Spinal cord (tissue), 10 donors: ENCODE data around the gene KCNJ2. TPM values are rescaled to one million over a fixed set of nuclear protein-coding genes. Genes with fewer than 3 reads are reported as not detected.
A peak's percentile ranks its signal among the peaks of the same experiment; 100 is the strongest.

Experiments used
- DNase-seq, 6 donors: peaks; one replicate each; pipeline versions ENCODE4 v3.0.0 to v3.0.0-alpha.2; 2013 to 2015; ENCODE audit warnings: low spot score in 6 of 6, low read depth in 4 of 6
- H3K27ac ChIP-seq: one replicate; pipeline ENCODE4 v1.5.1; 2013; ENCODE audit warnings: low read depth, low read length, control low read depth
- H3K27me3 ChIP-seq: one replicate; pipeline ENCODE4 v1.6.1; 2013; ENCODE audit warnings: low read length; ENCODE audit not compliant: control insufficient read depth, insufficient read depth
- H3K36me3 ChIP-seq: one replicate; pipeline ENCODE4 v1.6.1; 2013; ENCODE audit warnings: low read length; ENCODE audit not compliant: control insufficient read depth, insufficient read depth
- H3K4me1 ChIP-seq: one replicate; pipeline ENCODE4 v1.6.1; 2013; ENCODE audit warnings: low read length; ENCODE audit not compliant: control insufficient read depth, insufficient read depth
- H3K4me3 ChIP-seq: one replicate; pipeline ENCODE4 v1.5.1; 2013; ENCODE audit warnings: low read depth, low read length, control low read depth
- H3K9me3 ChIP-seq: one replicate; pipeline ENCODE4 v1.6.1; 2013; ENCODE audit warnings: low read length; ENCODE audit not compliant: control insufficient read depth, insufficient read depth
- WGBS: methylation state at CpG from one replicate; pipeline ENCODE4 v1.1.5; 2013; ENCODE audit warnings: missing lambda C conversion rate; ENCODE audit not compliant: insufficient coverage; 5-methylcytosine and 5-hydroxymethylcytosine counted together
- polyA plus RNA-seq, 2 donors: library from polyadenylated mRNA; unstranded; fragments of 120-200 nt; gene quantifications; one replicate each; pipeline ENCODE4 v1.2.1, GENCODE V29; 2013; ENCODE audit not compliant: insufficient read length in 2 of 2
- total RNA-seq, 2 donors: library from RNA; depleted of rRNA in 1 of 2; stranded (reverse); fragments of 120-200 nt in 1 of 2; fragments of >200 nt in 1 of 2; gene quantifications; one replicate each; pipeline versions ENCODE4 v1.2.3 to v1.2.4, GENCODE V29; 2013 to 2014
- donor health status: healthy.

KCNJ2 gene
- total and polyA plus RNA-seq, 4 donors = 2.4 to 13.0 (median 6.0) TPM

DNA sequence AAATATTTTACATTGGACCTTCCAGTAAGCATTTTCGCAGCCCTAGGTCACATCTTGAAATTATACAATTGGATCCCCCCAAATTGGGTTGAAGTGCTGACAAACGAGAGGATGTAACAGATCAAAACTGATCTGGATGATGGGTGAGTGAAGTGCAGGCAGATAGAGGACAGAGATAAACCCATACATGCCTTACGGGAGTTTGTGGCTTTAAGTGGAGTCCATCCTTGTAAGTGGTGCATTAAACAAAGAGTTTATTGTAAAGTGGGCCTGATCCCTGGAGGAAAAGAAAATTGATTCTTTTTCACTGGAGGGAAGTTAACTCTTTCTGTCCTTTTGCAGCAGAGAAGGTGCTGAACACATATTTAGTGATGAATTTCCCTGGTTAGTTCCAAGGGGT is 39.0 kb upstream of the KCNJ2 start:
- 52% methylated on average over 2 of the region's 3 CpGs for WGBS
- no peak overlapping the region for H3K4me3 ChIP-seq

DNA sequence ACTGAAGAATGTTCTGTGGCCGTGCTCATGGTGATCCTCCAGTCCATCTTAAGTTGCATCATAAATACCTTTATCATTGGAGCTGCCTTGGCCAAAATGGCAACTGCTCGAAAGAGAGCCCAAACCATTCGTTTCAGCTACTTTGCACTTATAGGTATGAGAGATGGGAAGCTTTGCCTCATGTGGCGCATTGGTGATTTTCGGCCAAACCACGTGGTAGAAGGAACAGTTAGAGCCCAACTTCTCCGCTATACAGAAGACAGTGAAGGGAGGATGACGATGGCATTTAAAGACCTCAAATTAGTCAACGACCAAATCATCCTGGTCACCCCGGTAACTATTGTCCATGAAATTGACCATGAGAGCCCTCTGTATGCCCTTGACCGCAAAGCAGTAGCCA is 36.8 kb upstream of the KCNJ2 start:
- Histone ChIP-seq H3K27ac (no peak overlapping the region), H3K9me3 (no peaks in the 10 kb centered on the region), H3K4me1 (no peaks in the 10 kb centered on the region), H3K27me3 (no peaks in the 10 kb centered on the region), H3K4me3 (no peak overlapping the region), H3K36me3 (no peaks in the 10 kb centered on the region)
- WGBS = 100% methylated on average over 2 of the region's 11 CpGs
- DNase-seq = no peak

More for the DNA sequence above, 39.0 kb upstream of the KCNJ2 start:
- Histone ChIP-seq H3K9me3 (no peaks in the 10 kb centered on the region), H3K27me3 (no peaks in the 10 kb centered on the region), H3K4me1 (no peaks in the 10 kb centered on the region), H3K27ac (no peak overlapping the region), H3K36me3 (no peaks in the 10 kb centered on the region)
- DNase-seq = peak in 1 of 6 donors; percentile 14

DNA sequence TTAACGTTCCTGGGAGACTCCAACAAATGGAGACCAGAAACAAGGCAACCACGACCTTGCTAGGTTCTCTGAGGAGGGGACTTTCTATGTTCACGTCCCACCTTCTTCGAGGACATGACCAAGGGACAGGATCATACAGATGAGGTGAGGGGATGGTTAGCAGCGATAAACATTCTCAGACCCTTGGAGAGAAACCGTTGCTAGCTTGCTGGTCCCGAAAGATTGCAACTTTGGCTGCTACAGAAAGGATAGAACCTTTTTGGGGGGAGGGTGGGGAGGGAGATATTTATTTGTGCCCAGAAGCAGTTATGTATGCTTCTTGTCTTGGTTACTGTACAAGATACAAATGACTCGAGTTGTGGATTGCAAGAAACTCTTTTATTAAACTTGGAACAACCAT is 35.3 kb upstream of the KCNJ2 start:
- no peaks in the 10 kb centered on the region for H3K36me3 ChIP-seq
- H3K4me3 ChIP-seq = no peak overlapping the region
- H3K4me1 ChIP-seq = no peaks in the 10 kb centered on the region
- DNase-seq = no peak
- 83% methylated on average over 6 of the region's 8 CpGs for WGBS
- H3K27me3 ChIP-seq = no peaks in the 10 kb centered on the region
- H3K9me3 ChIP-seq = no peaks in the 10 kb centered on the region
- no peak overlapping the region for H3K27ac ChIP-seq

DNA sequence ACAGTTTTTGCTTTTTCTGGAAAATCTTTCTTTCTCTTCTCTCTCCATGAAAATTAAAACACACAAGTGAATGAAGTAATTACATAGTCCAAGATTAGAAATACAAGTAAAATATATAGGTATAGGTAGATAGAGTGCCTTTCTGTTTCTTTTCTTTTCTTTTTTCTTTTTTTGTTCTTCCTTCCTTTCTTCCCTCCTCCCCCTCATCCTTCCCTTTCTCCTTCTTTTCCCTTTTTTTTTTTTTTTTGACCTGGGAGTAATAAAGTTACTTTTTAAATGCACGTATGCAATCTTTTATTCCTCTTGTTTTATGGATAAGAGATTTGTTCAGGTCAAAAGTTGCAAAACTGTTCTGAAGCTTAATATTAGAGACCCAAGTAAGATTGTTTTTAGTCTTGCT is 34.6 kb upstream of the KCNJ2 start:
- WGBS = no CpG with 5 or more reads among the region's 1 CpG
- H3K27ac ChIP-seq = no peak overlapping the region

DNA sequence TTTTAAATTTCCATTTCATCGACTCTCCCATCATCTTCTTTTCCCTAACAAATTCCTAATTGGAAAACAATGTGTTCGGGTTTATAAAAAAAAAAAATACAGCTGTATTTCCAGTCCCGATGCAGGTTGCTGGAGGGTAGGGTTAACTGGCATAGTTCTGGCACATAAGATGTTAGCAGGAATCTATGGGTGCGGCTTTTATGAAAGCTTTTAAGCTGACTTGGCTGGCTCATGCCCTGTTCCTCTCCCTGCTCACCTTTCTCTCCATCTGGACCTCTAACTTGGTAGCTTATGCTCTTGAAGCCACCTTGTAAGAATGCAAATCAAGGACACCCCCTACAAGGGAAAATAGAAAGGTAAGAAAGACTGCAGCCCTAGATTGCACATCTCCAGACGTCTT is 33.2 kb upstream of the KCNJ2 start:
- WGBS = 80% methylated on average over 1 of the region's 5 CpGs
- Histone ChIP-seq H3K4me3 (no peak overlapping the region), H3K27ac (no peak overlapping the region), H3K9me3 (no peaks in the 10 kb centered on the region), H3K4me1 (no peaks in the 10 kb centered on the region), H3K36me3 (no peaks in the 10 kb centered on the region), H3K27me3 (no peaks in the 10 kb centered on the region)
- no peak for DNase-seq

More for the DNA sequence above, 34.6 kb upstream of the KCNJ2 start:
- Histone ChIP-seq H3K36me3 (no peaks in the 10 kb centered on the region), H3K9me3 (no peaks in the 10 kb centered on the region), H3K27me3 (no peaks in the 10 kb centered on the region), H3K4me3 (no peak overlapping the region), H3K4me1 (no peaks in the 10 kb centered on the region)
- DNase-seq = no peak

DNA sequence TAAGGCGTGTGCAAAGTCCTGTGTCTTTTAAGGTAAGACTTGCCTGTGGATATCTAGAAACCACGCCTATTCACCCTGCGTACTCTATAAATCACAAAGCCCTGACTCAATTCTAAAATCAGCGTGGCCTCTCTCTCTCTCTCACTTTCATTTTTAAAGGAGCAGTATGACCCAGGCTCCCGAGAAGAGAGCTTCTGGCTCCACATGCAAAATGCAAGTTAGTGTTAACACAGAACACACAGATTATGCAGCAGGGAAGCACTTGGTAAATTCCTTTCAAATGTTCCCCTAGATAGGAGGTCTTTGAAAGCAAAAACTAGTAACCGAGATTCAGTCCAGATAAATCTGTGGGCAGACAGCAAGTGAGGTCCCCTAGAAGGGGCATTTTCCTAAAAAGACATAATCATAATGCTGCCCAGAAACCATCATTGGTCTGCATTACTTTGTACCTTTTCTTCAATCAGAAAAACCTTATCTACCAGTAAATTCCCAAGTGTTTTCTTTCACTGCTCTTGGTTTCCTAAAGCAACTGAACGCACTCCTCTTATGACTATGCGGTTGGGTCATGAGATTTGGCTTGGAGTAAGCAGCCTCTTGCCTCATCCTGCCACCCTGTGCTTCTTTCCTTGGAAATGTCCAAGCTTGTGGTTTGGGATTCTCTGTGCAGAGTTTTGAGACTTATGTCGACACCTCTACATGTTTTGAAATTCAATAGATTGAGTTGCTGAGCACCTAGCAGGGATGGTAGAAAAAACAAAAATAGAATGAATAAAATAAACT is 31.7 kb upstream of the KCNJ2 start:
- peak in 2 of 6 donors; percentile 26 to 53 for DNase-seq
- WGBS = 23% methylated on average over 6 of the region's 9 CpGs
- peak overlapping the region; percentile 73 for H3K27ac ChIP-seq

DNA sequence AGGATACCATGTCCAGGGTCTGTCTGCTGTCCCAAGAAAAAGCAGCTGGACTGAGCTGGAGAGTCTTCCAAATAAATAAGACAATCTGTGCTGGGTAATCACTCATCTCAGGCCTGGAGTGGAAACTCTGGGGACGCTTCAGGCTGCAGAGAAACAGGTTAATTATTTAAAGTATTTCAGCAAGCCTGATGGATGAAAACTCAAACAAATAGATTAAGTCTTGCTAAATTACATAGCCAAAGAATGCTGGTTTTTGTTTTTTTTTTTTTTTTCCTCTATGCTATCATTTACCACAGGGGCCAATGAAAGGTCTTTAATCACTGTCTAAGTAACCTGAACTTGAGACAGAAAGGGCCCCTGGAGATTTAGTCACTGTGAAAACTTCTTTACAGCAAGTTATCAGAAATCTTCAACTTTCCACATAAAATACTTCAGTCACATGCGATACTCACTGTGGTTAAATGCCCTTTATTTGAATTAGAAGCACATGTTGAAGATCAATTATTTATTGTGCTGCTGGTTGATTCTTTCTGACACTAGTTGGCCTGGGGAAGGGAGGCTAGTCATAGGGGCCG is 31.0 kb upstream of the KCNJ2 start:
- WGBS = 63% methylated on average over 1 of the region's 3 CpGs
- Histone ChIP-seq H3K36me3 (no peaks in the 10 kb centered on the region), H3K9me3 (no peaks in the 10 kb centered on the region), H3K4me1 (no peaks in the 10 kb centered on the region), H3K27me3 (no peaks in the 10 kb centered on the region), H3K4me3 (no peak overlapping the region), H3K27ac (no peak overlapping the region)
- no peak for DNase-seq

More for the DNA sequence above, 31.7 kb upstream of the KCNJ2 start:
- H3K9me3 ChIP-seq = no peaks in the 10 kb centered on the region
- H3K4me1 ChIP-seq = no peaks in the 10 kb centered on the region
- no peaks in the 10 kb centered on the region for H3K27me3 ChIP-seq
- H3K36me3 ChIP-seq = no peaks in the 10 kb centered on the region
- H3K4me3 ChIP-seq = peak overlapping the region; percentile 18

DNA sequence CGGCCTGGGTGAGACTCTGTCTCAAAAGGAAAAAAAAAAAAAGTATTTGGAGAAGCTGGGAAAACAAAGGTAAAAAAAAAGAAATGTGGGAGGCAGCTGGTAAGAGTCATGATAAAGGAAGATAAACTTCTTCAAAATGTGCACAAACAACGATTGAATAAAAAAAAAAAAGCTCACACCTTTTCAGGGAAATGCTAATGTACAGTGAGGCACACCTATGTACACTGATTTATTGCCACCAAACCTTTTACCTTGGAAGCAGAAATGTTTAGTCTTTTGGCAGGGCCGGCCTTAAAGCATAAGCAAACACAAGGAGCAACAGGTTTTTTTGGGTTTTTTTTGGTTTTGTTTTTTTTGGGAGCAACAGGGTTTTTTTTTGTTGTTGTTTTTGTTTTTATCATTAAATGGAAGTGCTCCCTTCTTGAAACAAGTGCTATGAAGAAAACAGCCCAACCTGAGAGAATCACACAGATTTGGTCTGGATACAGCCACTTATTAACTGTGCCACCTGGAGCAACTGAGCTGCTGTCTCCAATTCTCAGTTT is 29.8 kb upstream of the KCNJ2 start:
- Histone ChIP-seq H3K27me3 (no peaks in the 10 kb centered on the region), H3K4me1 (no peaks in the 10 kb centered on the region), H3K9me3 (no peaks in the 10 kb centered on the region), H3K36me3 (no peaks in the 10 kb centered on the region), H3K4me3 (no peak overlapping the region), H3K27ac (no peak overlapping the region)
- WGBS = 100% methylated on average over 1 of the region's 3 CpGs
- no peak for DNase-seq

DNA sequence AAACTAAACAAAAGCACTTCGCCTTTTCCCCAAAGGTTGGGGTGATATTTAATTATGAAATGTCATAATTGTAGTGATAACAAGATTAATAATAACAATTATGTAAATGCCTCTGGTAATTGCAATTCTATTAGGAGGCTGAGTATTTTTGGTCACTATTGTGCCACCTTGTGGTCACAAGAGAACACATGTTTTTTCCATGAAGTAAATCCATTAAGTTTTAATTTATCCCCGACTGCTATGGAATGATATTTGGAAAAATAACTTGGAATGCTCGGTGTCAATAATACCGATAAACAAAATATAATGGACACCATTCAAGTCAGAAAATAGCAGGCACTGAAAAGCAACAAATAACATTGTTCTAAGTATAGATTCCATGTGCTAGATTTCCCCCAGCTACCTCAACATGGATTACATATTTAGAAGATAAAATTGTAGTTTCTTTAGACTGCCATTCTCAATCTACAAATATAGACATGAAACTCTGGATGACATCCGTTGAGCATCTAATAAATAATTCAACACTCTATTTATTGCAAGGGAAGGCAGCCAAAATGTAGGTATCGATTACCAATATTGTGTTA is 25.0 kb upstream of the KCNJ2 start:
- no peak overlapping the region for H3K4me3 ChIP-seq
- no peaks in the 10 kb centered on the region for H3K4me1 ChIP-seq
- no peaks in the 10 kb centered on the region for H3K36me3 ChIP-seq
- H3K27me3 ChIP-seq = no peaks in the 10 kb centered on the region
- peak in 4 of 6 donors; percentile 21 to 81 (median 48) for DNase-seq
- whole genome bisulfite sequencing = no CpG with 5 or more reads among the region's 6 CpGs
- no peak overlapping the region for H3K27ac ChIP-seq
- no peaks in the 10 kb centered on the region for H3K9me3 ChIP-seq
